ENCODE measurements around the gene TNN.

DNA sequence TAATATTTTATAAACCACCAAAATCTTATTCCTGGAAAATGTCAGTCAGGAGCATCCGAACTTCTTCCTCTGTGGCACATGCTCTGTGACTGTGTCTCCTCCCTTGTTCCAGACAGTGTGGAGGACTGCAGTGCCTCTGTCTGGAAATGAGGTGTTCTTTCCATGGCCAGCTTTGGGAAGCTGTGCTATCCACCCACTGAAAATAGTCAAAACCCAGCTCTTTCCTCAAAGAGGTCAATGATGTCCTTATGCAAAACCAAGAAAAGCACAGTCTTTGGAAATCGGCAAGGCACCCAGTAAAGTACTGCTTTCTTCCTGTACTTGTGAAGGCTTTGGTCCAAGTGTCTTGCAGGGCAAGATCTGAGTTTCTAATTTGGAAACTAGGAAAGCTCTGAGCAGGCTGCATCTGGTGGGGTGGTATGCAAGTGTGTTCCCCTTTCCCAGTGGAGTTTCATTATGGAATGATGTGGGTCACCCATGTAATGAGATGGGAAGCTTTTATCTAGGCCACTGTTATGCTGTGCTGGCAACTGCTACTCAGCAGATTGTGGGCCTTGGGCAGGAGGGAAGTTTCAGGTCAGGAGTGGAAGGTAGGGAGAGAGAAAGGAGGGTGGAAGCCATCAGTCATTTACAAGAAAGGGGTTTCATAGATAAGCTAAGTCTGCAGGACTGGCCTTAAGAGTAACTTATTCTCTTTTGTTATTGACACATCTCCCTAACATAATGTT is 119.0 kb downstream of the TNN start:
- TF ChIP-seq EZH2 (IDR thresholded peaks at IDR 0.05; ENCODE audit: insufficient read depth, poor library complexity, severe bottlenecking) (no peak), EZH2phosphoT487 (IDR thresholded peaks at IDR 0.05; ENCODE audit: insufficient read depth, low read depth) (no peak)
